ENCODE results near the gene AP1B1.
"Not testable (repeated sequence)": the region's sequence is repeated elsewhere in the genome, so short reads cannot be mapped to it uniquely, and the experiment has no call there.

Gene AP1B1

GRCh38 chr22:29385748-29386147, 2.6 kb downstream of the AP1B1 start:
- no peak for DNase-seq

GRCh38 chr22:29385151-29385704, 3.1 kb downstream of the AP1B1 start:
- DNase-seq: no peak

- DNase-seq: no peak
Observed at GRCh38 chr22:29383740-29384139, 4.6 kb downstream of the AP1B1 start.

GRCh38 chr22:29382580-29383302, 5.6 kb downstream of the AP1B1 start:
- DNase-seq: no peak

- DNase-seq: no peak
Observed at GRCh38 chr22:29380856-29381255, 7.5 kb downstream of the AP1B1 start.

GRCh38 chr22:29380032-29380781, 8.2 kb downstream of the AP1B1 start:
- DNase-seq: no peak

- DNase-seq: no peak
Observed at GRCh38 chr22:29379258-29379657, 9.1 kb downstream of the AP1B1 start.

- no peak for DNase-seq
Observed at GRCh38 chr22:29377979-29378378, 10.4 kb downstream of the AP1B1 start.

GRCh38 chr22:29376705-29377104, 11.7 kb downstream of the AP1B1 start:
- not testable (repeated sequence) for DNase-seq

- peak; percentile 19 for DNase-seq
Observed at GRCh38 chr22:29375398-29376076, 12.8 kb downstream of the AP1B1 start.

GRCh38 chr22:29374806-29375205, 13.6 kb downstream of the AP1B1 start:
- DNase-seq: not testable (repeated sequence)

GRCh38 chr22:29374401-29374800, 14.0 kb downstream of the AP1B1 start:
- DNase-seq: no peak

- DNase-seq: no peak
Observed at GRCh38 chr22:29370537-29370936, 17.8 kb downstream of the AP1B1 start.

- no peak for DNase-seq
Observed at GRCh38 chr22:29369460-29369859, 18.9 kb downstream of the AP1B1 start.

GRCh38 chr22:29359469-29359868, 28.9 kb downstream of the AP1B1 start:
- DNase-seq: no peak

GRCh38 chr22:29357193-29357890, 31.0 kb downstream of the AP1B1 start:
- not testable (repeated sequence) for DNase-seq

- no peak for DNase-seq
Observed at GRCh38 chr22:29353860-29354259, 34.5 kb downstream of the AP1B1 start.

- no peak for DNase-seq
Observed at GRCh38 chr22:29353286-29353685, 35.1 kb downstream of the AP1B1 start.

- no peak for DNase-seq
Observed at GRCh38 chr22:29352778-29353177, 35.6 kb downstream of the AP1B1 start.

GRCh38 chr22:29351891-29352290, 36.5 kb downstream of the AP1B1 start:
- DNase-seq: no peak

GRCh38 chr22:29351042-29351441, 37.3 kb downstream of the AP1B1 start:
- DNase-seq: no peak

- DNase-seq: no peak
Observed at GRCh38 chr22:29348956-29349355, 39.4 kb downstream of the AP1B1 start.

GRCh38 chr22:29348041-29348440, 40.3 kb downstream of the AP1B1 start:
- DNase-seq: no peak

Measured in activated CD4-positive, alpha-beta T cell treated with anti-CD3 and anti-CD28 coated beads, Interleukin-10, Interleukin-2, amounts not matched to agents 100 ng/mL and 50 ng/mL, durations not matched to agents 16 hours and 8 hours (primary cell).